GM19395 (cell line): ENCODE measurements around the gene SLC5A4.
"Not testable (repeated sequence)": the region's sequence is repeated elsewhere in the genome, so short reads cannot be mapped to it uniquely, and the experiment has no call there.

Experiments used
- ATAC-seq: cut with Tn5 transposase; IDR thresholded peaks from one replicate; pipeline ENCODE4 v1.9.1; 2021; ENCODE audit warnings: mild to moderate bottlenecking, moderate library complexity; ENCODE audit not compliant: unreplicated experiment

Gene SLC5A4

DNA sequence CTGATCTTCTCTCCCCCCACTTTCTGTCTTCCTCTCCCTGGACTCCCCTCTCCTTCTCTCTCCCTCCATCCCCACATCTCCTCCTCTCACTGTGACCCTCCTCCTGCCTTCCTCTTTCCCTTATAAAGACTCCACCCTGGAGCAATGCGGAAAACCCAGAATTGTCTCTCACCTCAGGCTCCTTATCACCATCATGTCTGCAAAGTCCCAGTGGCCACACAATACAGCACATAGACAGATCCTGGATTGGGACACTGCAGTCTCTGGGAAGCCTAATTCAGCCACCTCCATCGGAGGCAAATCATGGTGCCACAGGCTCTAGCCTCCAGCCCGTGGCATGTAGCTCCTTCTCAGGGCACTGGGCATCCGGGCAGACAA is 53.0 kb downstream of the SLC5A4 start:
- ATAC-seq, result no peak

DNA sequence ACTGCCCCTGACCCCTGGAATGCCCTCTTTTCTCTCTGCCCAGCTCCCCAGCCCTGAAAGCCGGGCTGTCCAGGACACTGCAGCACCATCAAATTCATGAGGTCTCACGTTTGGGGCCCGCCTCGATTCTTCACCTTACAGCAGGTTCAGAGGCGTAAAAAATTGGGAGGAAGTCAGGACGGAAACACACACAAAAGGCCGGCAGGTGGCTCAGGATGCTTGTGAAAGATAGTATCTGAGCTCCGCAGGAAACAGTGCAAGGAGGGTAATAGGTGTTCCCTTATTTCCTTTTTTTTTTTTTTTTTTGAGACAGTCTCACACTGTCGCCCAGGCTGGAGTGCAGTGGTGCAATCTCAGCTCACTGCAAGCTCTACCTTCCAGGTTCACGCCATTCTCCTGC is 54.4 kb downstream of the SLC5A4 start:
- no peak for ATAC-seq

DNA sequence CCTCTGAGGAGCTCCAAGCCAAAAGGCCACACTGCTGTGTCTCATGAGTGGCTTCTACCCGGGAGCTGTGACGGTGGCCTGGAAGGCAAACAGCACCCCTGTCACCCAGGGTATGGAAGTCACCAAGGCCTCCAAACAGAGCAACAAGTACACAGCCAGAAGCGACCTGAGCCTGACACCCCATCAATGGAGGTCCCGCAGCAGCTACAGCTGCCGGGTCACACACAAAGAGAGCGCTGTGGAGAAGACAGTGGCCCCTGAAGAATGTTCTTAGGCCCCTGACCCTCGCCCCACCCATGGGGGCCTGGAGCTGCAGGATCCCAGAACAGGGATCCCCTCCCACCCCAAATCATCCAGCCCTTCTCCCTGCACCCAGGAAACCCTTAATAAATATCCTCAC is 55.2 kb downstream of the SLC5A4 start:
- no peak for ATAC-seq

DNA sequence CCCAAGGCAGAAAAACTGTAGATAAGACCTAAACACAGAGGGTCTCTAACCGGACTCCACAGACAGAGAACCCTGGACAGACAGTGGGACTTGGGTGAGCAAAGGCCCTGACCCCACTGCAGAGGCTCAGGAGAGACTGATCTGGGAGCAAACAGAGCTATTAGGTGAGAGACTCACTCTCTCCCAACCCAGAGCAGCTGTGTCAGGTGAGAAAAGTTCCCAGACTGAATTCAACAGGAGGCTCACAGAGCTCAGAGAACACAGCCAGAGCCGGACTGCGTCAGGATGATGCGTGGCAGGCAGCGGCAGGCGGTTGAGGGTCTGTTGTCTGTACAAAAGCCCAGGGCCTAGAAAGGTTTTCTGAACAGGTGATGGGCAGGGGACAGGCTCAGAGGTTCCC is 55.8 kb downstream of the SLC5A4 start:
- ATAC-seq, result no peak

DNA sequence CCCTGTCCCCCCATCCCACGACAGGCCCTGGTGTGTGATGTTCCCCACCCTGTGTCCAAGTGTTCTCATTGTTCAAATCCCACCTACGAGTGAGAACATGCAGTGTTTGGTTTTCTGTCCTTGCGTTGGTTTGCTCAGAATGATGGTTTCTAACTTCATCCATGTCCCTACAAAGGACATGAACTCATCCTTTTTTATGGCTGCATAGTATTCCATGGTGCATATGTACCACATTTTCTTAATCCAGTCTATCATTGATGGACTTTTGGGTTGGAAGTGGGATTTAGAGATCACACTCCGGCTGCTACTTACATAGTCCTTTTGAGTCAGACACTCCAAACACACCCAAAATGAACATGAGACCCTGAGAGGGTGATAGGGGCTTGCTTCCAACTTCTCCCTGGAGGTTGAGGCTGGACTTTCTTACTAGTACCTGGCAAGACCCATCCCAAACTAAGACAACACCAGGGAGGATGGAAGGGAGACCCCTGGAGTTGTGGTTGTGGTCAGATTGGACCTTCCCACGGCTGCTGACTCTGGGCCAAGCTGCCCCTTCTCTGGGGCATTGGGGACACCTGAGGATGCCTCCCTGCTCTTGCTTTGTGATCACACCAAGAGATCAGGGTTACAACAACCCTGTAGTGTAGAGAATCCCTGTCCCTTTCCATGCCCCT is 57.5 kb downstream of the SLC5A4 start:
- not testable (repeated sequence) for ATAC-seq

DNA sequence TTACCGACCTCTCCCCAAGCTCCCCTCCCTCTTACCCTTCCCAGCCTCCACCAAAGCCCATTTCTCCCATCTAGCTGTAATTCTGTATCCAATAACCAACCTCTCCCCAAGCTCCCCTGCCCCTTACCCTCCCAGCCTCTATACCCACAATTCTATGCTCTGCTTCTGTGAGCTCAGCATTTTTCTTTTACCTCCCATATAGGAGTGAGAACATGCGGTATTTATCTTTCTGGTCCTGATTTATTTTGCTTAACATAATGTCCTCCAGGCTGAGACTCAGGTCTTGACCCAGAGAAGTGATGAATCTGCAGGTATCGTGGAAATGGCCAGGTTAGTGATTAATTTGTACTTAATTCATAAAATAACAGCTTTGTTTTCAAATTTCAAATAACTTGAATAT is 59.2 kb downstream of the SLC5A4 start:
- not testable (repeated sequence) for ATAC-seq

DNA sequence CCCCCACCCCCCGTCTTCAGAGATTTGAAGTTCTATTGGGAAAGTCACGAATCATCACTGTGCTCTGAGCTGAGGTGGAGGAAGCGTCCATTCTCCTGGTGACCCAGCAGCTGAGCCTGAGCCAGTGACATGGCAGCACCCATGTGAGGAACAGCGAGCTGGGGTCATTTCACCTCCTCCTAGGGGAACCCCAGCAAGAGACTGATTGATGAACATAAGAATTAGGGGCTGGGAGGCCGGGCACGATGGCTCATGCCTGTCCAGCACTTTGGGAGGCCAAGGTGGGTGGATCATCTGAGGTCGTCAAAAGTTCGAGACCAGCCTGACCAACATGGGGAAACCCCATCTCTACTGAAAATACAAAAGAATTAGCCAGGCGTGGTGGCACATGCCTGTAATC is 61.8 kb downstream of the SLC5A4 start:
- ATAC-seq, result not testable (repeated sequence)

DNA sequence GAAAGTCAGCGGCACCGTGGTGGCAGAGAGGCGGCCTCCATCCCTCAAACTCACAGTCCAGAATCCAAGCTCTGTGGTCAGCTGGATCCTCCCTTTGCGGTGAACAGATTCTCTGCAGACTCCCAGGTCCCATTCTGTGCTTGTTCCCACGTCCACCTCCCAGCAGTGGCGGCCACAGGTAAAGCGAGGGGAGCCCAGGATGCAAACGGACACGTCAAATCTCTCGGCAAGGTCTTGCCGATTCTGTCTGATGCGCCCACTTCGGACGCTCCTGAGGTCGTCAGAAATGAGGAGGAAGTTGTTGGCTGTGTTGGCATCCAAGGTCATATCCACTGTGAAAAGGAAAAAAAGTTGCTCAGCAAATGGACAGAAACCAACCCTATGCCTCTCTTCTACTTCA is 64.1 kb downstream of the SLC5A4 start:
- not testable (repeated sequence) for ATAC-seq

DNA sequence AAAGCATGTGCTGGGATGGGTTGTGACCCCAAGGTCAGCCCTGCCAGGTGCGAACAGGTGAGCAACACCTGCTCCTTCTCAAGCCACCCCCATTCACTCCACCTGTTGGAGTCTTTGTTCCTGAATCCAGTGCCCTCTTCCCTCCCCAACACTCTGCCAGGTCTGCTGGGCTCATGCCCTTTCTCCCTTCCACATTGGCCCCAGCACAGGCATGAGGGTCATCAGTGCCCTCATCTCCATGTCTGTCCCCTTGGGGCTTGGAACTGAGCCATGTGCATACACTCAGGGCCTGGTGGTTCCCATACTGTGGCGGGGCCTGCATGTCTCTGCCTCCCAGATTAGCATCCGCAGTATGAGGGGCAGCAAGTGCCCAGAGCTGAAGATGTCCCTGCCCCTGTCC is 69.3 kb downstream of the SLC5A4 start:
- no peak for ATAC-seq

DNA sequence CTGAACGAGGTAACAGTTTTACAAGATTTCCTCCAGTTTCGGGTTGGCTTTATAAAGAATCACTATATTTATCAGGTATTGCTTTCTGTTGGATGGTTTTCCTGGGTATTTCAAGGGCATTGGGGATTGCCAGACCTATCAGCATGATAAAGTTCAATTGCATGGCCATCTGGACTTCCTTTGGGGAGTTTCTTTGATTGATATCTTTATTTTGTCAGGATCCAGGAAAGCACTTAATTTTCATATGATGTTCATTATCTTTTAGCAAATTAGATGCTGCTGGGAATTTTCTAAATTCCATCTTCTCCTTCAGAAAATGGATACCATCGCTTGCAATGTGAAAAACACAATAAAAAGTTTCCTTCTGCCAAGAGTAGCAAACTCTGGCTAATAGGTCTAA is 71.5 kb downstream of the SLC5A4 start:
- no peak for ATAC-seq

DNA sequence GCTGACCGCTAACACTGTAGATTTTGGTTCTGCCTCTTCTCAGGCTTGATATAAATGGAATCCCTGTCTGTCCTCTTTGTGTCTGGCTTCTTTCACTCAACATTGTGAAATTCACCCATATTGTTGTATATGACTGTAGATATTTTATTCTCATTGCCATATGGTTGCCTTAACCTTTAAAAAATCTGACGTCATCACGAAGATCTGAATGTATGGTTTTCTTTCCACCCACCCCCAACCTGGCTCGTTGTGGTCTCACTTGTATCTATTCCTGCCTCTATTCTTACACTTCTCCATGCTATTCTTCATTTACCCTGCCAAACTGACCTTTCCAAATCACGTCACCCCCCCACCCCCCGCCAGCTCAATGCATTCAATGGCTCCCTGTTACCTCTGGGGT is 74.1 kb downstream of the SLC5A4 start:
- ATAC-seq, result no peak

DNA sequence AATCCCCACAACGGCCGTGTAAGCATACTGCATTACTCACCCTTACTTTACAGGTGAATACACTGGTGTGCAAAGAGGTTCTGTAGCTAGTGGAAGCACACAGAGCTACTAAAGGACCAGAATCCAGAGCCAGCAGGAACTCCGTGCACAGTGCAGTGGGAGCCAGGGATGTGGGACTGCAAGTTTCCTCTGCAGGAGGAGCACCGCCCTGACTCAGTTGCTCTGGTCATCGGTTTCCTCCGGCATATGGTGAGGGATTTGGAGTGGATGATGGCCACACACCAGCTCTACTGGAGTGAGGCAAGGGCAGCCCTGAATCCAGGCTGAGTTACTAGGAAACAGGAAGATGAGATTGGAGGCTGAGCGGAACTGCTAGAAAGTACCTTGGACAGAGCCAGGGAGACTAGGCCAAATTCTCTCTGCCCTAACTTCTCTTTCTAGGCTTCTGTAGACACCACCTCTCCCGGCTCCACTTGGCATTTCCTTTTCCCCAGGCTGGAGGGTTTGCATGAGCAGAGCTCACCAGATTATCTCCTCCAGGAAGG is 77.9 kb downstream of the SLC5A4 start:
- no peak for ATAC-seq

DNA sequence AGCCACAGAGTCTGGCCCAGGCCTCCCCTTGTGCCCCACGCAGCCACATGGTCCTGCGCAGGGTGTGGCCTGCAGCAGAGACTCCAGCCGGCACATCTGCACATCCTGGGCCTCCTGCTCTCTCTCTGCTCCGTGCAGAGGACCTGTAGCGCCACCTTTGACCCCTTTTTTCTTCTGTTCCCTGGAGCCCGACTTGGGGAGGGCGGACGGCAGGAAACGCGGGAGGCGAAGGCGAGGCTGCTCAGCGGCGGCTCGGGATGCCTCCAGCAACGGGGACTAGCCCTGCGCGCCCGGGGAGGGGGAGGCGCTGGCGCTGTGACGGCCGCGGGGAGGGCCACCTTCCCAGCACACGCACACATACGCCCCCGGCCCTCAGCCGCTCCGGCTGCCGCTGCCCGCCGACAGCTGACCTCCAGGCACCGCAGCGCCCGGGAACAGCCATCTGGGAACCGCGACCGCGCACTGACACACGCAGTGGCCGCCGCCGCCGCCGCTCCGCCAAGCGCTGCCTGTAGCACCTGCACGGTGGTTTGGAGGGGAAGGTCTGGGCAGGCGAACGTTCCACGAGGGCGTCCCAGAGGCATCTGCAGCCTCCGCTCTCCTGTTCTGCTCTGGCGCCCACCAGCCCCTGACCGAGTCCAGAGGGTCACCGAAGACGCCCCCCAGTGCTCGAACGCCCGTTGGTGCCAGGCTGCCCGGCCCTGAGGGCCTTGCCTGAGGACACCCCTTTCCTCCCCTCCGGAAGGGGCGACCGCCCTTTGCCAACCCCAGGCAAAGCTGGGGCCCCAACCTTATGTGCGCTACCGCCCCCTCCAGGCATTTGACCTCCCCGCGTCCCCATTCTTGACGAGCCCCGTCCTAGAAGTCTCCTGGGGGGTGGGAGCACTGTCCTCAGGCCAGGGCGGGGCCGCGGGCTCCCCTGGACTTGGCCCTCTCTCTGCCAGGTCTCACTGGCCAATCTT is 79.2 kb downstream of the SLC5A4 start:
- no peak for ATAC-seq

DNA sequence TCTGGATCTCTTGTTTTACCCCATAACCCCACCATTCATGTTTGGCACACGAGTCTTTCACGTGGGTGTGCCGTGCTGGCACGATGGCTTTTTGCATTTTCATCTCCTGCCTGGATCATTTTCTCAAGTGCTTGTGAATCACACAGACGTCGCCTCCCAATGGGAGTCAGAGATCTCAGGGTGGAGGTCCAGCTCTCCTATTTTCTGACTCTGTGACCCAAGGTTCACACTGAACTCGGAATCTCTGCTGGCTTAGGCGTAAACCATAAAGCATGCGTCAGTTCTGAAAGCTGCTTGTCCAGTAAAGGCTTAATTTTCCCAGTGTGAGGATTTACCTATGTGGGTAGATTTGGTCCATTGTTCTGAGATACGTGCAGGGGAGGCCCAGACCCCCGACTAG is 80.0 kb downstream of the SLC5A4 start:
- ATAC-seq, result no peak
